ENCODE results near the gene GPR61.

Gene GPR61

GRCh38 chr1:109569323-109569722 is 29.7 kb downstream of the GPR61 start:
- Histone ChIP-seq H3K27ac (no peak overlapping the region), H2AFZ (no peak overlapping the region), H3K4me3 (ENCODE audit: low read depth, low read length) (no peak overlapping the region), H3K4me2 (ENCODE audit: low read length) (no peak overlapping the region), H3K36me3 (ENCODE audit: control insufficient read depth, insufficient read depth, low read length) (no peaks in the 10 kb centered on the region), H3K9ac (no peak overlapping the region), H3K9me3 (ENCODE audit: control insufficient read depth, low read length) (no peaks in the 10 kb centered on the region), H3K79me2 (peaks cover 19% of the 10 kb centered on the region), H3K27me3 (ENCODE audit: control insufficient read depth, insufficient read depth, low read length) (no peaks in the 10 kb centered on the region), H3K4me1 (no peaks in the 10 kb centered on the region)
- no peak for TF ChIP-seq CTCF (IDR thresholded peaks at IDR 0.05)

GRCh38 chr1:109570414-109570813 is 30.7 kb downstream of the GPR61 start:
- H3K4me3 ChIP-seq (ENCODE audit: low read depth, low read length) = no peak overlapping the region
- peaks cover 13% of the 10 kb centered on the region for H3K79me2 ChIP-seq
- no peaks in the 10 kb centered on the region for H3K4me1 ChIP-seq

GRCh38 chr1:109573785-109574184 is 34.1 kb downstream of the GPR61 start:
- H3K9me3 ChIP-seq (ENCODE audit: control insufficient read depth, low read length) = no peaks in the 10 kb centered on the region
- no peaks in the 10 kb centered on the region for H3K4me1 ChIP-seq
- no peak overlapping the region for H3K27ac ChIP-seq
- H3K27me3 ChIP-seq (ENCODE audit: control insufficient read depth, insufficient read depth, low read length) = no peaks in the 10 kb centered on the region
- no peaks in the 10 kb centered on the region for H3K36me3 ChIP-seq (ENCODE audit: control insufficient read depth, insufficient read depth, low read length)
- H3K9ac ChIP-seq = no peak overlapping the region
- TF ChIP-seq CTCF (IDR thresholded peaks at IDR 0.05) = no peak
- peaks cover 3% of the 10 kb centered on the region for H3K79me2 ChIP-seq
- H3K4me3 ChIP-seq (ENCODE audit: low read depth, low read length) = no peak overlapping the region
- no peak overlapping the region for H3K4me2 ChIP-seq (ENCODE audit: low read length)
- no peak overlapping the region for H2AFZ ChIP-seq

More at GRCh38 chr1:109570414-109570813, 30.7 kb downstream of the GPR61 start:
- Histone ChIP-seq H3K27ac (no peak overlapping the region), H3K27me3 (ENCODE audit: control insufficient read depth, insufficient read depth, low read length) (no peaks in the 10 kb centered on the region), H2AFZ (no peak overlapping the region), H3K9me3 (ENCODE audit: control insufficient read depth, low read length) (no peaks in the 10 kb centered on the region), H3K4me2 (ENCODE audit: low read length) (peak overlapping the region; percentile 27), H3K9ac (no peak overlapping the region), H3K36me3 (ENCODE audit: control insufficient read depth, insufficient read depth, low read length) (no peaks in the 10 kb centered on the region)
- TF ChIP-seq CTCF (IDR thresholded peaks at IDR 0.05) = no peak

- no peak overlapping the region for H3K9ac ChIP-seq
- H2AFZ ChIP-seq = no peak overlapping the region
- no peaks in the 10 kb centered on the region for H3K27me3 ChIP-seq (ENCODE audit: control insufficient read depth, insufficient read depth, low read length)
- no peak for TF ChIP-seq CTCF (IDR thresholded peaks at IDR 0.05)
- no peaks in the 10 kb centered on the region for H3K79me2 ChIP-seq
- H3K4me1 ChIP-seq = no peaks in the 10 kb centered on the region
- H3K4me2 ChIP-seq (ENCODE audit: low read length) = no peak overlapping the region
- H3K9me3 ChIP-seq (ENCODE audit: control insufficient read depth, low read length) = no peaks in the 10 kb centered on the region
- no peak overlapping the region for H3K27ac ChIP-seq
- H3K4me3 ChIP-seq (ENCODE audit: low read depth, low read length) = no peak overlapping the region
- no peaks in the 10 kb centered on the region for H3K36me3 ChIP-seq (ENCODE audit: control insufficient read depth, insufficient read depth, low read length)
Measured at GRCh38 chr1:109578947-109579443, 39.3 kb downstream of the GPR61 start.

- Histone ChIP-seq H3K27ac (no peak overlapping the region), H3K9ac (no peak overlapping the region), H3K79me2 (no peaks in the 10 kb centered on the region), H3K36me3 (ENCODE audit: control insufficient read depth, insufficient read depth, low read length) (no peaks in the 10 kb centered on the region), H3K9me3 (ENCODE audit: control insufficient read depth, low read length) (no peaks in the 10 kb centered on the region), H3K4me3 (ENCODE audit: low read depth, low read length) (no peak overlapping the region), H2AFZ (no peak overlapping the region), H3K4me1 (no peaks in the 10 kb centered on the region), H3K4me2 (ENCODE audit: low read length) (no peak overlapping the region), H3K27me3 (ENCODE audit: control insufficient read depth, insufficient read depth, low read length) (no peaks in the 10 kb centered on the region)
- TF ChIP-seq CTCF (IDR thresholded peaks at IDR 0.05) = no peak
Measured at GRCh38 chr1:109579491-109579890, 39.8 kb downstream of the GPR61 start.

All from parathyroid adenoma (tissue), 2 donors.